ENCODE data around the gene PEX19.

Gene PEX19

GRCh38 chr1:160227034-160227433 lies 57.9 kb downstream of the PEX19 start:
- TF ChIP-seq CEBPB (IDR thresholded peaks at IDR 0.05) (no peak), EP300 (IDR thresholded peaks at IDR 0.05; ENCODE audit: borderline replicate concordance) (no peak), EGR1 (IDR thresholded peaks at IDR 0.05) (no peak), TAF1 (IDR thresholded peaks at IDR 0.05; ENCODE audit: low read depth) (no peak), YY1 (IDR thresholded peaks at IDR 0.05; ENCODE audit: low read depth) (no peak), REST (IDR thresholded peaks at IDR 0.05; ENCODE audit: low read depth) (no peak), CREB1 (IDR thresholded peaks at IDR 0.05; ENCODE audit: low read depth) (no peak), RAD21 (IDR thresholded peaks at IDR 0.05; ENCODE audit: low read depth) (no peak), TCF12 (IDR thresholded peaks at IDR 0.05; ENCODE audit: low read depth) (no peak), MAX (IDR thresholded peaks at IDR 0.05) (no peak), NFIC (IDR thresholded peaks at IDR 0.05) (no peak), TEAD4 (IDR thresholded peaks at IDR 0.05) (no peak), ZBTB7A (IDR thresholded peaks at IDR 0.05; ENCODE audit: low read depth) (no peak), FOXM1 (IDR thresholded peaks at IDR 0.05; ENCODE audit: borderline replicate concordance, low read depth) (no peak)
- TF ChIP-seq, protein P1, sequence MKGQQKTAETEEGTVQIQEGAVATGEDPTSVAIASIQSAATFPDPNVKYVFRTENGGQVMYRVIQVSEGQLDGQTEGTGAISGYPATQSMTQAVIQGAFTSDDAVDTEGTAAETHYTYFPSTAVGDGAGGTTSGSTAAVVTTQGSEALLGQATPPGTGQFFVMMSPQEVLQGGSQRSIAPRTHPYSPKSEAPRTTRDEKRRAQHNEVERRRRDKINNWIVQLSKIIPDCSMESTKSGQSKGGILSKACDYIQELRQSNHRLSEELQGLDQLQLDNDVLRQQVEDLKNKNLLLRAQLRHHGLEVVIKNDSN (IDR thresholded peaks at IDR 0.05) = no peak
